Astrocyte (in vitro differentiated cells and primary cell): ENCODE results near the gene FLCN. TPM values are rescaled to one million over a fixed set of nuclear protein-coding genes. Genes with fewer than 3 reads are reported as not detected.

Experiments
- DNase-seq: peaks from one replicate; pipeline ENCODE4 v3.0.0-alpha.2; 2010; ENCODE audit warnings: low read depth
- FAIRE-seq: peaks from 2 replicates; lab custom pipeline; 2011; peaks lifted over from hg19 to GRCh38; lab: Jason Lieb, UNC
- H2AFZ ChIP-seq: 2 replicates; pipeline ENCODE4 v1.6.0; 2012; ENCODE audit warnings: low read depth, low read length, inconsistent platforms
- H3K27ac ChIP-seq: 2 replicates; pipeline ENCODE4 v1.5.1; 2011; ENCODE audit warnings: low read depth, low read length, inconsistent platforms
- H3K27me3 ChIP-seq: 2 replicates; pipeline ENCODE4 v1.6.0; 2011; ENCODE audit warnings: low read length, inconsistent platforms; ENCODE audit not compliant: insufficient read depth
- H3K36me3 ChIP-seq: 2 replicates; pipeline ENCODE4 v1.5.1; 2011; ENCODE audit warnings: low read length, inconsistent platforms; ENCODE audit not compliant: insufficient read depth
- H3K4me1 ChIP-seq: 2 replicates; pipeline ENCODE4 v1.5.1; 2011; ENCODE audit warnings: low read length, inconsistent platforms; ENCODE audit not compliant: insufficient read depth
- H3K4me2 ChIP-seq: 2 replicates; pipeline ENCODE4 v1.6.0; 2012; ENCODE audit warnings: low read length, inconsistent platforms
- H3K4me3 ChIP-seq: 2 replicates; pipeline ENCODE4 v1.5.1; 2011; ENCODE audit warnings: low read depth, mild to moderate bottlenecking, low read length, inconsistent platforms; ENCODE audit not compliant: insufficient read depth
- H3K79me2 ChIP-seq: 2 replicates; pipeline ENCODE4 v1.6.0; 2012; ENCODE audit warnings: mild to moderate bottlenecking, low read length, inconsistent platforms; ENCODE audit not compliant: insufficient read depth
- H3K9ac ChIP-seq: 2 replicates; pipeline ENCODE4 v1.6.0; 2012; ENCODE audit warnings: mild to moderate bottlenecking, low read length, inconsistent platforms
- H3K9me3 ChIP-seq: 2 replicates; pipeline ENCODE4 v1.5.1; 2012; ENCODE audit warnings: low read depth, mild to moderate bottlenecking, low read length, inconsistent platforms; ENCODE audit not compliant: insufficient read depth
- H4K20me1 ChIP-seq: 2 replicates; pipeline ENCODE4 v1.6.0; 2012; ENCODE audit warnings: low read length, inconsistent platforms; ENCODE audit not compliant: insufficient read depth
- H3K27ac Mint-ChIP-seq: one replicate; pipeline ENCODE4 v1.8.0; 2021; ENCODE audit warnings: mild to moderate bottlenecking, mixed read lengths; ENCODE audit not compliant: unreplicated experiment
- H3K27me3 Mint-ChIP-seq: one replicate; pipeline ENCODE4 v1.8.0; 2021; ENCODE audit warnings: low read depth, mixed read lengths; ENCODE audit not compliant: unreplicated experiment
- H3K36me3 Mint-ChIP-seq: one replicate; pipeline ENCODE4 v1.8.0; 2021; ENCODE audit warnings: low read depth, mixed read lengths; ENCODE audit not compliant: unreplicated experiment
- H3K4me1 Mint-ChIP-seq: one replicate; pipeline ENCODE4 v1.8.0; 2021; ENCODE audit warnings: low read depth, mixed read lengths; ENCODE audit not compliant: unreplicated experiment
- H3K4me3 Mint-ChIP-seq: one replicate; pipeline ENCODE4 v1.8.0; 2021; ENCODE audit warnings: mild to moderate bottlenecking, moderate library complexity, mixed read lengths; ENCODE audit not compliant: unreplicated experiment
- H3K9me3 Mint-ChIP-seq: one replicate; pipeline ENCODE4 v1.8.0; 2021; ENCODE audit warnings: mild to moderate bottlenecking, mixed read lengths; ENCODE audit not compliant: unreplicated experiment
- EZH2 ChIP-seq: IDR thresholded peaks from 2 replicates; pipeline ENCODE4 v1.6.1; 2012; ENCODE audit warnings: mild to moderate bottlenecking, low read length, inconsistent platforms; ENCODE audit not compliant: insufficient read depth
- total RNA-seq: library from RNA; stranded (reverse); gene quantifications from 2 replicates; pipeline ENCODE4 v1.2.1, GENCODE V29; 2021
- TF ChIP-seq, protein P1 (sequence below): IDR thresholded peaks from 2 replicates; pipeline ENCODE4 v1.5.1; 2011; ENCODE audit warnings: low read depth, mild to moderate bottlenecking, inconsistent platforms, low read length, moderate library complexity; ENCODE audit not compliant: insufficient read depth

Gene FLCN
- total RNA-seq, 1 donor from 2014 or later = 40.0 TPM

DNA sequence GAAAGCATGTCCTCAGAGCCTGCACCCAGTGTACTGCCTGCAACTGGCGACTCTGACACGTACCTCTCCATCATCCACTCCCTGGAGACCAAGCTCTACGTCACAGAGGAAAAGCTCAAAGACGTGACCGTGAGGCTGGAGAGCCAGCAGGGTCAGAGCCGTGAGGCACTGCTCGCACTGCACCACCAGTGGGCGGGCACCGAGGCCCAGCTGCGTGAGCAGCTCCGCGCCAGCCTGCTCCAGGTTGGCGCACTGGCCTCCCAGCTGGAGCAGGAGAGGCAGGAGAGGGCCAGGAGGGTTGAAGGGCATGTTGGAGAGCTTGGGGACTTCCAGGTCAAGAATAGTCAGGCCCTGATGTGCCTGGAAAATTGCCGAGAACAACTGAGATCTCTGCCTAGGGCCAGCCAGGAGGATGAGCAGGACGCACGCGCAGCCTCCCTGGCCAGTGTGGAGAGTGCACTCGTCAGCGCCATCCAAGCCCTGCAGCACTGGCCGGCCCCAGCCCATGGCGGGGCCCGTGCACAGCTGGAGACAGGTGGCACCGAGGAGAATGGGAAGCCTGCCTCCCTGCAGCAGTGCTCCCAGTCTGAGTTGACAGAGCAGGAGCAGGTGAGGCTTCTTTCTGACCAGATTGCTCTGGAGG lies 71.2 kb downstream of the FLCN start:
- H2AFZ ChIP-seq = no peak overlapping the region
- no peak overlapping the region for H3K9ac ChIP-seq
- Mint-ChIP-seq H3K4me1 (no peaks in the 10 kb centered on the region), H3K9me3 (no peaks in the 10 kb centered on the region), H3K27me3 (no peaks in the 10 kb centered on the region), H3K27ac (no peak overlapping the region), H3K4me3 (no peak overlapping the region), H3K36me3 (peaks cover 25% of the 10 kb centered on the region)
- peaks cover 67% of the 10 kb centered on the region for H4K20me1 ChIP-seq
- H3K4me2 ChIP-seq = no peak overlapping the region
- H3K27ac ChIP-seq = no peak overlapping the region
- no peaks in the 10 kb centered on the region for H3K4me1 ChIP-seq
- TF ChIP-seq, protein P1, sequence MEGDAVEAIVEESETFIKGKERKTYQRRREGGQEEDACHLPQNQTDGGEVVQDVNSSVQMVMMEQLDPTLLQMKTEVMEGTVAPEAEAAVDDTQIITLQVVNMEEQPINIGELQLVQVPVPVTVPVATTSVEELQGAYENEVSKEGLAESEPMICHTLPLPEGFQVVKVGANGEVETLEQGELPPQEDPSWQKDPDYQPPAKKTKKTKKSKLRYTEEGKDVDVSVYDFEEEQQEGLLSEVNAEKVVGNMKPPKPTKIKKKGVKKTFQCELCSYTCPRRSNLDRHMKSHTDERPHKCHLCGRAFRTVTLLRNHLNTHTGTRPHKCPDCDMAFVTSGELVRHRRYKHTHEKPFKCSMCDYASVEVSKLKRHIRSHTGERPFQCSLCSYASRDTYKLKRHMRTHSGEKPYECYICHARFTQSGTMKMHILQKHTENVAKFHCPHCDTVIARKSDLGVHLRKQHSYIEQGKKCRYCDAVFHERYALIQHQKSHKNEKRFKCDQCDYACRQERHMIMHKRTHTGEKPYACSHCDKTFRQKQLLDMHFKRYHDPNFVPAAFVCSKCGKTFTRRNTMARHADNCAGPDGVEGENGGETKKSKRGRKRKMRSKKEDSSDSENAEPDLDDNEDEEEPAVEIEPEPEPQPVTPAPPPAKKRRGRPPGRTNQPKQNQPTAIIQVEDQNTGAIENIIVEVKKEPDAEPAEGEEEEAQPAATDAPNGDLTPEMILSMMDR = no peak
- no peak for TF ChIP-seq EZH2
- H3K9me3 ChIP-seq = no peaks in the 10 kb centered on the region
- H3K4me3 ChIP-seq = no peak overlapping the region
- FAIRE-seq = no peak
- H3K27me3 ChIP-seq = no peaks in the 10 kb centered on the region
- no peak for DNase-seq
- peaks cover 12% of the 10 kb centered on the region for H3K79me2 ChIP-seq
- peaks cover 54% of the 10 kb centered on the region for H3K36me3 ChIP-seq

DNA sequence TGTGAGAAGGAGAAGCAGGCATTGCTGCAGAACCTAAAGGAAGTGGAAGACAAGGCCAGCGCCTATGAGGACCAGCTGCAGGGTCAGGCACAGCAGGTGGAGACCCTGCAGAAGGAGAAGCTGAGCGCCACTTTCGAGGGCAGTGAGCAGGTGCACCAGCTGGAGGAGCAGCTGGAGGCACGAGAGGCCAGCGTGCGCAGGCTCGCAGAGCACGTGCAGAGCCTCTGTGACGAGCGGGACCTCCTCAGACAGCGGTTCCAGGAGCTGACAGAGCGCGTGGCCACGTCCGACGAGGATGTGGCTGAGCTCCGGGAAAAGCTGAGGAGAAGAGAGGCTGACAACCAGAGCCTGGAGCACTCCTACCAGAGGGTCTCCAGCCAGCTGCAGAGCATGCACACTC lies 72.3 kb downstream of the FLCN start:
- H3K27ac Mint-ChIP-seq = no peak overlapping the region
- FAIRE-seq (no peak), DNase-seq (no peak)
- Histone ChIP-seq H3K4me3 (no peak overlapping the region), H2AFZ (no peak overlapping the region), H3K9ac (no peak overlapping the region), H3K27me3 (no peaks in the 10 kb centered on the region), H3K36me3 (peaks cover 61% of the 10 kb centered on the region), H3K4me2 (no peak overlapping the region), H3K9me3 (no peaks in the 10 kb centered on the region), H3K4me1 (no peaks in the 10 kb centered on the region), H3K27ac (no peak overlapping the region), H3K79me2 (peaks cover 15% of the 10 kb centered on the region), H4K20me1 (peaks cover 73% of the 10 kb centered on the region)
- H3K9me3 Mint-ChIP-seq = no peaks in the 10 kb centered on the region
- no peak overlapping the region for H3K4me3 Mint-ChIP-seq
- TF ChIP-seq, protein P1 = no peak
- TF ChIP-seq EZH2 = no peak
- no peaks in the 10 kb centered on the region for H3K4me1 Mint-ChIP-seq
- H3K36me3 Mint-ChIP-seq = peaks cover 27% of the 10 kb centered on the region
- no peaks in the 10 kb centered on the region for H3K27me3 Mint-ChIP-seq

DNA sequence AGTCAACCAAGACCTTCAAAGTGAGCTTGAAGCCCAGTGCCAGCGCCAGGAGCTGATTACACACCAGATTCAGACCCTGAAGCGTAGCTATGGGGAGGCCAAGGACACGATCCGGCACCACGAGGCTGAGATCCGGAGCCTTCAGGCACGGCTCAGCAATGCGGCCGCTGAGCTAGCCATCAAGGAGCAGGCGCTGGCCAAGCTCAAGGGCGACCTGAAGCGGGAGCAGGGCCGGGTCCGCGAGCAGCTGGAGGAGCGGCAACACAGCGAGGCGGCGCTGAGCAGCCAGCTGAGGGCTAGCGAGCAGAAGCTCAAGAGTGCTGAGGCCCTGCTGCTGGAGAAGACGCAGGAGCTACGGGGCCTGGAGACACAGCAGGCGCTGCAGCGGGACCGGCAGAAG lies 72.8 kb downstream of the FLCN start:
- no peak overlapping the region for H3K4me3 Mint-ChIP-seq
- Histone ChIP-seq H3K9me3 (no peaks in the 10 kb centered on the region), H3K27ac (no peak overlapping the region), H3K27me3 (no peaks in the 10 kb centered on the region), H3K36me3 (peaks cover 66% of the 10 kb centered on the region), H3K4me2 (no peak overlapping the region), H3K4me1 (no peaks in the 10 kb centered on the region), H4K20me1 (peaks cover 71% of the 10 kb centered on the region), H3K79me2 (peaks cover 15% of the 10 kb centered on the region), H3K9ac (no peak overlapping the region), H2AFZ (no peak overlapping the region), H3K4me3 (no peak overlapping the region)
- peaks cover 27% of the 10 kb centered on the region for H3K36me3 Mint-ChIP-seq
- H3K27ac Mint-ChIP-seq = no peak overlapping the region
- H3K4me1 Mint-ChIP-seq = no peaks in the 10 kb centered on the region
- no peaks in the 10 kb centered on the region for H3K9me3 Mint-ChIP-seq
- DNase-seq (no peak), FAIRE-seq (no peak)
- H3K27me3 Mint-ChIP-seq = no peaks in the 10 kb centered on the region
- no peak for TF ChIP-seq EZH2
- TF ChIP-seq, protein P1 = no peak
